GM21619 (cell line): ENCODE measurements around the gene SLC17A9.

ENCODE experiments used
- ATAC-seq: cut with Tn5 transposase; IDR thresholded peaks from one replicate; pipeline ENCODE4 v1.9.1; 2021; ENCODE audit not compliant: unreplicated experiment

Gene SLC17A9

DNA sequence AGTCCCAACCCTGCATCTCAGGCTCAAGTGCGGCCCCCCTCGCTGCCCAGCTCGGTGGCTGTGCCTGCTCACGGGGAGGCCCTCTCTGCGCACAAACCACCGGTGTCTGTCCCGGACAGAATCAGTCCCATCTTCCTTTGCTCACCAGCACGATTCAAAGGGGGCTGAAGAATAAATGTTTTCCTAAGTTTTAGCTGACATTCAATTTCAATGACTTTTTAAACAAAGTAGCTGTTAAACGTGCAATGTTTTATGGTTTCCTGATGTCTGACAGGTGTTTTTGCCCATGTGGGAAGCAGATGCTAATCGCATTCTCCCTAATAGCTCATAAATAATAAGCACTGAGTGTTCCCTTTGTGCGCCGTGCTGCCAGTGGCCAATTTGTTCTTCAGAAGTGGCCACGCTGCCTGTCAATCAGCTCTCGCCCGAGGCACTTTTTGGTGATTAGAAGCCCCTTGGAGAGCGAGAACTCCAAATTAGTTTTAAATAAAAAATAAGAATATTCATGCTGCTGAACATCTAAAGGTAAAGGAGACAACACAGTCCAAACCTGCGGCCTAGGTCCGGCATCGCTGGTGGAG, 28.0 kb downstream of the SLC17A9 start:
- no peak for ATAC-seq

DNA sequence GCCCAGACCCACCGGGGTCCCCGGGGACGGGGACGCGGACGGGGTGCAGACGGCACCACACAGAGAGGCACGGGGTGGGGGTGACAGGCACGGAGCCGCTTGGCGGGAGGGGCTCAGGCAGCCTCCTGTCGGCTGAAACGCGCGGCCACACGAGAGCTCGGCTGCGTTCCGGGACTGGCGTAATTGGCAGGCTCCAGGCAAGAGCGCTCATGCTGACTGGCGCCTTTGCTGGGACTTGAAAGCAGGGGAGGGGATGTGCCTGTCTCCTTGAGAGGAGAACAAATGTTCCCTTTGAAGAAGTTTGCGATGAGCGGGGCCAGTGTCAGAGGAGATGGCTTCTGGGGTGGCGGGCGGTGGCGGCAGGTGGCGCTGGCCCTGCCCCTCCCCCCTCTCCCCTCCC, 28.5 kb downstream of the SLC17A9 start:
- ATAC-seq, result no peak

DNA sequence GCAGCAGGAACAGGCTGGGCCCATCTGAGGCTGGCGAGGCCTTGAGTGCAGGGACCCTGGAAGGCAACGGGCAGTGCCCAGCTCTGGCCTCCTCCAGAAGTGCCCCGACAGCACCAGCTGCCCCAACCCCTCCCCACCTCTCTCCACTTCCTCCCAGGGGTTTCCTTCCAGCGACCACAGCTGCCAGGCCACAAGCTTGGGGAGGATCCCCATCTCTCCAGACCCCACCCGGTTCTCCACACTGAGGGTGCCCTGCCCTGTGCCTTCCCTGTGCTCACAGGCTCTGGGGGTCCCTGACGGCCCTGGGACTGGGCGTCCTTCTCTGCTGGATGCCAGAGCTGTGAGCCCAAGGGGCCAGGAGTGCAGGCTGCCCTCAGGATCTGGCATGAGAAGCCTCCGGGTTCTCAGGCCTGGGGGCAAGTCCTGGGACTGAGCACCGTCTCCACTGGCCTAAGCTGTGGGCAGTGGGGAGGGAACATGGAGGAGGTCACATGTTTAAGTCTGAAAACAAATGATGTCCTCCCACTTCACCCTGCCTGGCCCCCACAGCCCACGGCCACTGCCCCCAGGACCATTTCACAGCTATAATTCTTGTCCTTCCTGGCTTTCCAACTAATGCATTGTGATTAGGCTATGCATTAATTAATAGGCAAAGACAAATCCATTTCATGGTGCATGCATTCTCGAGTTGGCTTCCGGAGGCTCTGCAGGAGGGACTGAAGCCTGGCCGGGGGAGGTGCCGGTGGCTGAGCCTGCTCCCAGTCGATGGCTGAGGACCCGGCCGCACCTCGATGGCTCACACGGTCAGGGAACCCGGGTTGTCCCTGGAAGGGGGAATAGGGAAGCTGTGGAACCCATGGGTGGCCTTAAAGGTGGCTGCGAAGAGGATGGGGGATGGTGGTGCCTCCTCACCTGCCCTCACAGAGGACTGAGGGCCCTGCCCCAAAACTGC, 29.9 kb downstream of the SLC17A9 start:
- ATAC-seq, result no peak

DNA sequence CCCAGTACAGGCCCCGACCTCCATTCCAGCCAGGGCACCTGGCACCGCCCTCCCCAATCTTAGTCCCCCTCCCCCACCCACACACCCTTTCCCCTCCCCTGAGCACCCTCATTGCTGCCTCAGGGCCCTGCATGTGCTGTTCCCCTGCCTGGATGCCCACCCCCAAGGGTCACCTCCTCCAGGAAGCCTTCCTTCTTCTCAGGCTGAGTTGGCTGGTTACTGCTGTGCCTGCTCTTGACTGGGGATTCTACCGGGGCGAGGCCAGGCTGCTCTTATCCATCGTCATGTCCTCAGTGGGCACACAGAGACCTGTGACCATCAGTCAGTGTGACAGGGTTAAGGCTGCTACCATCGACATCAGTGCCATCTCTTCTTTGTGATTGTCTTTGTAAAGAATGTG, 30.7 kb downstream of the SLC17A9 start:
- ATAC-seq, result no peak

DNA sequence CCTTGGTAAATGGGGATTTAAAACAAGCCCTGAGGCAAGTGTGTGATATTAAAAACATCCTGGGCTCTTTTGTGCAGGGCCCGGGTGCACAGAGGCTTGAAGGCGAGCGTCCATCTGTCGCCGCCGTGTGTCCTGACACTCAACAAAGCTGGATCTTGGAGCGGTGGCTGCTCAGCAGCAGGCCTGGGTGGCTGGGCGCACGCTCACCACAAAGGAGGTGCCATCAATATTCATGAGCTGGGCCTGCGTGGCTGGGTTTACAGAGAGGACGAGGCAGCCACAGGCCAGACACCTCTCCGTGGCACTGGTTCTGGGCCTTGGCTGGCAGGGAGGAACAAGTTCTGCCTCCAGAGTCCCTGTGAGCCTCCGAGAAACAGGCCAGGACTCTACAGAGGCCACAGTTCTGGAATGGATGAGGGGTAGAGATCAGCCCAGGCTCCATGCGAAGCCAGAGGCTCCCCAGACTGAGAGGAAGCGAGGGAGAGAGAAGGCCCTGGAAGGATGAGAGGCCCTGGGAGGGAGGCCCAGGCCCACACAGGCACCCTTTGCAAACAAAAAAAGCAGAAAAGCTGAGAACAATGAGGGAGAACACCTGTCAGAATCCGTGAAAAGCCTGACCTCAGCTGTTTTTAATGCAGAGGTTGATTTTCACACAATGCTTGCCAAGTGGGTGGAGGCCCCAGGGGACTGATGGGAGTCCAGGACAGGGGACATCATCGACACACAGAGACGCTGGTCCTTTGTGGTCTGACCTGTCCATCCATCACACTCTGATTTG, 32.3 kb downstream of the SLC17A9 start:
- ATAC-seq, result no peak

DNA sequence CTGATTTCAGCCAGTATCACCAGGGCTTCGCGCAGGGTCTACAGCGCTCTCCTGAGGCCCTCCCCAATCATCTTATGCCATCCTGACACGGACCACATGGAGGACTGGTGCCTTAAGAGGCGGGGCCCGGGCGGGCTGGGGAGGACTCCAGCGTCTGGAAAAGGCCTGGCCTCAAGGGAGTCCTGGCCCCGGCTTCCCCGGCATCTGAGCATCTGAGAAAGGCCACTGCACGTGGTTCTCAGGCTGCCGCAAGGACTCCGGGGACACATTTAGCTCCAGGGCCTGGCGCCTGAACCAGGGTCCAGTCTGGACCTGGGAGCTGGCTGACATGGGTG, 32.9 kb downstream of the SLC17A9 start:
- no peak for ATAC-seq

DNA sequence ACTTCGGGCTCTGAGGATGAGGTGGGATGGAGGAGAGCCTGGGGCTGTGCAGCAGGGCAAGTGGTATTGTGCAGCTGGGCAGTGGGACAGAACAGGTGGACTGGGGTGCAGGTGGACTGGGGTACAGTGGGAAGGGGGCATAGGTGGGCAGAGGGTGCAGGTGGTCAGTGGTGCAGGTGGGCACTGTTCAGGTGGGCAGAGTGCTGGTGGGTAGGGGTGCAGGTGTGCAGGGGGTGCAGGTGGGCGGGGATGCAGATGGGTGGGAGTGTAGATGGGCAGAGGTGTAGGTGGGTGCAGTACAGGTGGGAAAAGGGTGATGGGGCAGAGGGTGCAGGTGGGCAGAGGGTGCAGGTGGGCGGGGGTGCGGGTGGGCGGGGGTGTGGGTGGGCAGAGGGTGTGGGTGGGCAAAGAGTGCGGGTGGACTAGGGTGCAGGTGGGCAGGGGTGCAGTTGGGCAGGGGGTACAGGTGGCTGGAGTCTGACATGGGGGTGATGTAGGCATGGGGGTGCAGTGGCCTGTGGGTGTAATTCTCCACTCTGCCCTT, 33.8 kb downstream of the SLC17A9 start:
- no peak for ATAC-seq

DNA sequence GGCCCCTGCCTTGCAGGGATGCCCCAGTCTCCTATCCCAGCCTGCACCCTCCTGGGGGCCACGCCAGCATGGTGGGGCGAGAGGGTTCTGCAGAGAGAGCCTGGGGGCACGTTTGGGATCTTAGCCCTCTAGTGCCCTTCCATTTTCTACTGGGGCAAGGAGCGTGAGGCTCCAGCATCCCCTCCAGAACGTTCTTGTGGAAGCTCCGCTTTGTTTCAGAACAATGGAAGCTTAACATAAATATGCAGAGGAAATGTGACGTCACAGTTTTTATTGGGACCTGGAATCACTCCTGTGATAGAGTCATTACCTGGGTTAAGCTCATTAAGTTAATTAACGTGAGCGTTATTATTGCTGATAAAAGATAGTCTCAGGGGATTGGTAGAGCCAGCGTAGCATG, 34.6 kb downstream of the SLC17A9 start:
- ATAC-seq, result no peak

DNA sequence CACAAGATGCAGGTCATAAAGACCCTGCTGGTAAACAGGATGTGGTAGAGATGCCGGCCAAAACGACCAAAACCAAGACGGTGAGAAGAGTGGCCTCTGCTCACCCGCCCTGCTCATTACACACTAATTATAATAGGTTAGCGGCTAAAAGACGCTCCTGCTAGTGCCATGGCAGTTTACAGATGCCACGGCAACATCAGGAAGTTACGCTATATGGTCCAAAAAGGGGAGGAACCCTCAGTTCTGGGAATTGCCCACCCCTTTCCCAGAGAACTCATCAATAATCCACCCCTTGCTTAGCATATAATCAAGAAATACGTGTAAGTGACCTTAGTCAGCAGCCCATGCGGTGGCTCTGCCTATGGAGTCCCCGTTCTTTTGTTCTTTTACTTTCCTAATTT, 36.7 kb downstream of the SLC17A9 start:
- no peak for ATAC-seq

DNA sequence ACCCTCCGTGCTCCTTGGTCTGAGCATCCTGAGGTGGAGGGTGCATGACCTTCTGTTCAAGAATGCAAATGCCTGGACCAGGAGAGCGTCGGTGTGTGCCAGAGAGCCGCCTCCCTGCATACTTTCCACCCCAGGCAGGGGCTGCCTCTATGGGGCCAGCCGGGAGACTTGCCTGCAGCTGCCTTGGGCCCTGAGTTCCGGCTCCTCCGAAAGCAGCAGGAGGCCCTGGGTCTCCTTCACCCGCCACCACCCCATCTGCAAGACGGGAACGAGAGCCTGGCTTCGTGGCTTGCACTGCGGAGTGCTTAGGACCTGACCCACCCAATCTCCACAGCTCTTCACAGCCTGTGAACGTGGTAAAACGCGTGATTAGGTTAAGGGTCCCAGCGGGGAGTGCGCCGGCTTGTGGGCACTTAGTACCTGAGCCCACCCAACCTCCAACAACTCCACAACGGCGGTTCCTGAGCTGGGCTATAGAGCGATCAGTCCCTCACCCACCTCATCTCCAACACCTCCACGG, 37.9 kb downstream of the SLC17A9 start:
- ATAC-seq, result no peak

DNA sequence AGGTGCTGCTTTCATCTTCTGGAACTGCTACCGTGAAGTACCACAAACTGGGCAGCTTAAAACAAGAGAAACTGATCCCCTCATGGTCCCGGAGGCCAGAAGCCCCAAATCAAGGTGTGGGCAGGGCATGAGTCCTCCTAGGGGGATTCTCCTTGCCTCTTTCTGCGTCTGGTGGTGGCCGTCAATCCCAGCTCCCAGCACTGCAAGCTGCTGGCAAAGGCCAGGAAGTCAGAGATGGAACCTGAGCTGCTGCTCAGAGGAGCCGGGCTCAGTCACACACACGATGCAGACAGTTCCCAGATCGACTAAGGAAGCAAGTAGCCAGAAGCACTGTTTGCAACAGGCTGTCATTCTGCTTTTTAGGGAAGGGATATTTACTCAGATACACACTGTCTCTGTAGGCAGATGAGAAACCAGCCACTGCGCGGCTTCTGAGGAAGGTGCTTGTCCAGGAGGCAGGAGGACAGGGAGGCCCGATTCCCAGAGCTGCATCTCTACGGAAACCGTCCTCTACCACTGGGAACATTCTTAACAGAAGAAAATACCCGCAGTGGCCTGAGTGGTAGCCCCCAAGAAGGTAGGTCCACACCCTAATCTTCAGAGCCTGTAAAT, 38.8 kb downstream of the SLC17A9 start:
- ATAC-seq, result no peak

DNA sequence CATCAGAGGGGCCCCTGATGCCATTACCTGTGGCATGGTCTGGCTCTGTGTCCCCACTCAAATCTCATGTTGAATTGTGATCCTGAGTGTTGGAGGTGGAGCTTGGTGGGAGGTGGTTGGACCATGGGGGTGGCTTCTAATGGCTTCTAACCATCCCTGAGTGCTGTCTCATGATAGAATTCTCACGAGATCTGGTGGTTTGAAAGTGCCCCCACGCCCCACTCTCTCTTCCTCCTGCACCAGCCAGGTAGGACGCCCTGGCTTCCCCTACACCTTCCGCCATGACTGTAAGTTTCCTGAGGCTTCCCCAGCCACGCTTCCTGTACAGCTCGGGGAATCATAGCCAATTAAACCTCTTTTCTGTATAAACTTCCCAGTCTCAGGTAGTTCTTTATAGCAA, 39.4 kb downstream of the SLC17A9 start:
- ATAC-seq, result no peak

DNA sequence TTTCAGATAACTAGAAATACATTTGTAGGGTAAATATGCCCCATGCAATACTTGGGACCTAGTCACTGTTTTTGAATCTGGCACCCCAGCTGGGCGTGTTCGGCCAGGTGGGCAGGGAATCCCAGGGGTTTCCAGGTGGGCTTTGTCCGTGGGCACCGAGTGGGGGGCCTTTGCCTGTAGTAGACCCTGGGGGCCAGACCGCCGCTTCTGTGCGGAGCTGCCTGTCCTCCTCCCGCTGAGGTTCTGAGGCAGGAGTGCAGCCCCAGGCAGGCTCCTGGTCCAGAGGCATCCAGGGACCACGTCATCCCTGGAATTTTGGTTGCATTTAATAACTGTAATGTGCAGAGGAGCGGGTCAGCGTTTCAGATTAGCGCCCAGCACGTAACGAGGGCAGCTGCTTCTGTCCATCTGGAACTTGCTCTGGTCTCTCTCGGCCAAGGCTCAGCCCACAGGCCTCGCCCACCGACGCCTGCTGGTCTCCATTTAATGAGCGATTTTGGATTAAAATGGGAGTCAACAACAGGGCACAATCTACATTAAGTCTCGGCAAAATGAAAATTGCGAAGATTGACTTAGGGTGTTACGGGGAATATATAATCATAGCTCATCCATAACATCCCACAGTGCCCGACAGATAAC, 41.5 kb downstream of the SLC17A9 start:
- no peak for ATAC-seq

DNA sequence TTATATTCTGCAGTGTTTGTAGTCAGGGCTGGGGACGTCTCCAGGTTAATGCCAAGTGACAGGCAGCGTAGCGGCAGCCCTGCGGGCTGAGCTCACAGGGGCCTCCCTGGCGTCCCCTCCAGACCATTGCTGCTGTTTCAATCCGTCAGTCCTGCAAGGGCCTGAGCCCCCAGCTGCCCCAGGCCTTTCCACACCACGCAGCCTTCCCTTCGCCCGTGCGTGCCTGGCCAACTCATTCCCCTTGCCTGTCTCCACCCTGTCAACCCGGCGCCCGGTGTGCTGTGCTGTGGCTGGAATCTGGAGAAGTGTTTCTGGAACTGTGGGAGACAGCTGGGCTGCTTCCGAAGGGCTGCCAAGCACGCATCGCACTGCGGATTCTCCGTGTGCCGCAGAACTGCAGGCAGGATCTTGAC, 42.4 kb downstream of the SLC17A9 start:
- ATAC-seq, result no peak

DNA sequence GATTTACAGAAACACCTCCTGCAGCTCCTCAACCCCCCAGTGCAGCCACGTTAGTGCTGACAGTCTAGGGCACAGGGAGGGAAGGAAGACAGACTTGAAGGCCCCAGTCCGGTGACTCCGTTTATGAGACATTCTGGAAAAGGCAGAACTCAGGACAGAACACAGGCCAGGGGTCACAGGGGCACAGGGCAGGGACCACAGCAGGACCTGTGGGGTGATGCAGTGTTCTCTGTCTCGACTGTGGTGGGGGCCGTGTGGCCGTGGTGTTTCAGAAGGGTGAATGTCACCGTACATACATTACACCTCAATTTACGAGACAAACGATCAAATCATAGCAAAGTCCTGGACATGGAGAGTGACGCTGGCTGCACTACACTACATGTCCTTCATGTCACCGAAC, 43.0 kb downstream of the SLC17A9 start:
- no peak for ATAC-seq

DNA sequence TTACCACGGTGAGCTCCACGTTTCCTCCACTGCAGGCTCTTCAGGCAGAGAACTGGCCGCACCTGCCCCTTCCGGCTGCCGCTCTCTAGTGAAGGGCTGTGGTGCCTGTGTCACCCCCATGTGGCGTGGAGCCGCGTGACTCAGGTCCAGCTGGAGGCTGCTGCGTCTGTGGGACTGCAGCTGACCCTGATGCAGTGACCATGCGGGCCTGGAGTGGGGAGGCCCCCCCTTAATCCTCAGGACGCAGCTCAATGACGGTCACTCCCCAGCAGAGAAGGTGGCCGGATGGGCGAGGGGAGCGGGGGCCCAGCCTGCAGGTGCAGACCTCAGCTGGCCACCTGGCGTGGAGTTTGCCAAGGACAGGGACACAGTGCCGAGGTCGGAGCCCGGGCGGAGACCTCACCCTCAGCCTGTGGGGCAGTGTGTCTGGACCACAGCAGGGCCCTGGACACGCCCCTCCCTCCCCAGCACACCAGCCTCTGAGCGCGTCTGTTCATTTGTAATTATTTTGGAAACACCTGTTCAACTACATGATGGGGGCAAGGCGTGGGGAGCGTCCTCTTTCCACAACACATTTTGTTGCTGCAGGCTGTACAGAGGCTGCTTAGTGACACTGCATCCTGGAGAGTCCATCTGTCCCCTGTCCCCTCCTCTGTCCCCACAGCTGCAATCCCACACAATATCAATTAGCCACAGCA, 43.5 kb downstream of the SLC17A9 start:
- no peak for ATAC-seq

DNA sequence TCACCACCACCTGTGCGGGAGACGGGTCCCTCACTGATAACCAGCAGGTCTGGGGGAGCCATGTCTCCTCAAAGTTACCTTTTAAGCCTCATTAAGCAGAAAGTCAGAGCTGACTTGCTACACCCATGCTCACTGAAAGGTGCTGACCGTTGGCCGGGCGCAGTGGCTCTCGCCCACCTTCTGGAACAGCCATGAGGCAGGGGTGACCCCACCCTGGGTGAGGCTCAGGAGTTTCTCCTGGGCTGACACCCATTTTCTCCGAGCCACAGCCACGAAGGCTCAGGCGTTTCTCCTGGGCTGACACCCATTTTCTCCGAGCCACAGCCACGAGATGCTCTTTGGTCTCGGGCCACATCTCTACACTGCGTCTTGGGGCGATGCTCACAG, 44.1 kb downstream of the SLC17A9 start:
- ATAC-seq, result no peak

DNA sequence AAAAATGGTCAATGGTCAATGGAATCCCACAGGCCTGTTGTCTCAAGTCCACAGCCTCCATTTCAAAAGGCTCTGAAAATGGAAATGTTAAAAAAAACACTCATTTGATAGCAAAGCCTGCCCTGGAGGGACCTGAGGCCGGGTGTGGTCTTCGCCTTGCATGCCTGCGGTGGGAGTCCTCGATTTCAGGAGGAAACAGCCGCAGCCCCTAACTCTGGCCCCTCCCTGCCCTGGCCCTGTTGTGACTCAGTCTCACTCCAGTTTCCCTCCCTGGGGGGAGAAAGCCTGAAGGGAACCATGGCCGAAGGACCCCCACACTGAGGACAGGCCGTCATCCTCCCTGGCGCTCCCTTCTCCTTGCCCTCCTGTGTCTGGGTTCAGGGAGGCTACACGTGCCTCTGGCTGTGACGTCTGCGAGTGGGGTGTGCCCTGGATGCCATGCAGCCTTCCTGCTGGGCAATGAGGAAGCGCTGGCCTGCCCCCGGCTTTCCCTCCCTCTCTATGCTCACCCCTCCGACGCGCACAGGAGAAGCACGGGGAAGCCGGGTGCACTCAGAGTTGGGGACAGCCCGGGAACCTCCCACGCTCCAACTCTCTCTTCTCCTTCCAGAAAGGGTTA, 45.0 kb downstream of the SLC17A9 start:
- ATAC-seq, result no peak

DNA sequence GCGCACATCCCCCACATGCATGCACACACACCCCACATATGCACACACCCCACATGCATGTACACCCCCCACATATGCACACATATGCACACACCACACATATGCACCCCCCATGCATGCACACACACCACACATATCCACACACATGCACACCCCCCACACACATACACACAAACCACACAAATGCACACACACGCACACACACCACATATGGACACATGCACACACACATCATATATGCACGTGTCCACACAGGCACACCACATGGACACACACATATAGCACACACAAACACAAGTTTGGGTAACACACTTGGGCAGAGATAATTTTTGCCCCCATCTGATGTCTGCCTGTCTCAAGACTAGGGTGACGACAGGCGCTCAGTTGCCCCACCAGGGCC, 45.9 kb downstream of the SLC17A9 start:
- no peak for ATAC-seq

DNA sequence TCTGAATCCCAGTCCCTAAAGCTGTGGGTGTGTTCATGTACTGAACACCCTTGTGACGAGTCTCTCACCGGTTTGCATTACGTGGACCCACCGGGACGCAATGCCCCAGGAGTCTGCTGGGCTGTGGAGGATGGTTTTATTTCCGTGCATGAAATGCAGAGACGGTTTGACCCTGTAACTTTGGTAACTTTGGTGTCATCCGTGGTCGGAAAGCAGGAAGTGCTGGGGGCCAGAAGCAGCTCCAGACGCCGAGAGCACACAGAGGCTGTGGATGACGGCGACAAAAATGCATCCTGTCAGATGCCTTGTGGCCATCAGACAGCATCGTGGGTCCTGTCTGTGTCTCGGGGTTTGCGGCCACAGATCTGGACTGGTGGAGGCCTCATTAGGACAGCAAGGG, 47.1 kb downstream of the SLC17A9 start:
- no peak for ATAC-seq
